Measurements from ENCODE around the gene NUPR1. TPM values are rescaled to one million over a fixed set of nuclear protein-coding genes. Genes with fewer than 3 reads are reported as not detected.
"Not testable (repeated sequence)": the region's sequence is repeated elsewhere in the genome, so short reads cannot be mapped to it uniquely, and the experiment has no call there.

The NUPR1 gene
- total RNA-seq, 4 donors from 2014 or later: 1.6 to 11.9 (median 6.3) TPM

- Histone ChIP-seq H3K36me3 (no peaks in the 10 kb centered on the region), H3K9me3 (no peaks in the 10 kb centered on the region), H3K27me3 (no peaks in the 10 kb centered on the region), H3K4me3 (no peak overlapping the region), H3K4me1 (peaks cover 0 to 18% (median 0%) of the 10 kb centered on the region in 4 donors), H3K27ac (no peak overlapping the region)
- no peak for TF ChIP-seq CTCF (IDR thresholded peaks at IDR 0.05)
- TF ChIP-seq POLR2A (IDR thresholded peaks at IDR 0.05): no peak
- no peak for DNase-seq
Observed at GRCh38 chr16:28569968-28570752, 31.4 kb upstream of the NUPR1 start.

GRCh38 chr16:28569021-28569420 is 30.2 kb upstream of the NUPR1 start:
- no peak for DNase-seq
- TF ChIP-seq POLR2A (IDR thresholded peaks at IDR 0.05) (no peak), CTCF (IDR thresholded peaks at IDR 0.05) (no peak)
- Histone ChIP-seq H3K4me3 (no peak overlapping the region), H3K27ac (no peak overlapping the region), H3K36me3 (no peaks in the 10 kb centered on the region), H3K27me3 (no peaks in the 10 kb centered on the region), H3K9me3 (no peaks in the 10 kb centered on the region), H3K4me1 (peaks cover 0 to 18% (median 0%) of the 10 kb centered on the region in 4 donors)

- H3K27ac ChIP-seq: no peak overlapping the region
- peaks cover 0 to 5% (median 0%) of the 10 kb centered on the region in 4 donors for H3K4me1 ChIP-seq
- no peaks in the 10 kb centered on the region for H3K36me3 ChIP-seq
- no peaks in the 10 kb centered on the region for H3K27me3 ChIP-seq
- H3K9me3 ChIP-seq: no peaks in the 10 kb centered on the region
- no peak for TF ChIP-seq CTCF (IDR thresholded peaks at IDR 0.05)
- no peak for TF ChIP-seq POLR2A (IDR thresholded peaks at IDR 0.05)
- H3K4me3 ChIP-seq: no peak overlapping the region
- DNase-seq: no peak
Observed at GRCh38 chr16:28567292-28567691, 28.5 kb upstream of the NUPR1 start.

GRCh38 chr16:28566233-28566925 is 27.6 kb upstream of the NUPR1 start:
- not testable (repeated sequence) for H3K4me1 ChIP-seq, DNase-seq, H3K27ac ChIP-seq, H3K27me3 ChIP-seq, H3K9me3 ChIP-seq, H3K36me3 ChIP-seq, H3K4me3 ChIP-seq

- no peak for DNase-seq
- Histone ChIP-seq H3K27ac (no peak overlapping the region), H3K4me1 (no peaks in the 10 kb centered on the region), H3K9me3 (no peaks in the 10 kb centered on the region), H3K27me3 (no peaks in the 10 kb centered on the region), H3K36me3 (peaks cover 0 to 9% (median 0%) of the 10 kb centered on the region in 3 donors), H3K4me3 (no peak overlapping the region)
- no peak for TF ChIP-seq CTCF (IDR thresholded peaks at IDR 0.05)
- no peak for TF ChIP-seq POLR2A (IDR thresholded peaks at IDR 0.05)
Observed at GRCh38 chr16:28563218-28563617, 24.4 kb upstream of the NUPR1 start.

- Histone ChIP-seq H3K36me3 (peaks cover 0 to 13% (median 0%) of the 10 kb centered on the region in 3 donors), H3K9me3 (no peaks in the 10 kb centered on the region), H3K27me3 (no peaks in the 10 kb centered on the region), H3K4me1 (no peaks in the 10 kb centered on the region), H3K27ac (no peak overlapping the region), H3K4me3 (no peak overlapping the region)
- no peak for DNase-seq
- TF ChIP-seq POLR2A (IDR thresholded peaks at IDR 0.05) (no peak), CTCF (IDR thresholded peaks at IDR 0.05) (no peak)
Observed at GRCh38 chr16:28562199-28562598, 23.4 kb upstream of the NUPR1 start.
